SK-N-MC (cell line): Measurements from ENCODE around the gene IL1A.

ENCODE experiments used
- DNase-seq: peaks from one replicate; pipeline ENCODE4 v3.0.0-alpha.2; 2011; ENCODE audit warnings: low read depth, low spot score
- H3K27ac ChIP-seq: fragments of 200-600 bp; sonication (generic); 2 replicates; pipeline ENCODE4 v1.5.1; 2016; ENCODE audit warnings: mixed run types
- H3K36me3 ChIP-seq: fragments of 200-600 bp; sonication (generic); 2 replicates; pipeline ENCODE4 v1.6.1; 2017; ENCODE audit warnings: antibody characterized with exemption, low read length, mixed read lengths; ENCODE audit not compliant: insufficient read depth
- H3K4me3 ChIP-seq: fragments of 200-600 bp; sonication (generic); 2 replicates; pipeline ENCODE4 v1.5.1; 2016
- H3K9ac ChIP-seq: fragments of 200-600 bp; sonication (generic); 2 replicates; pipeline ENCODE4 v1.8.0; 2017; ENCODE audit warnings: mixed run types, mixed read lengths; ENCODE audit not compliant: insufficient read length
- H3K9me3 ChIP-seq: fragments of 200-600 bp; sonication (generic); 2 replicates; pipeline ENCODE4 v1.6.1; 2017; ENCODE audit warnings: low read depth, mild to moderate bottlenecking, antibody characterized with exemption, low read length, moderate library complexity, mixed read lengths
- EZH2 ChIP-seq: fragments of 200-600 bp; sonication (generic); IDR thresholded peaks from one replicate; pipeline ENCODE4 v1.6.1; 2017; ENCODE audit warnings: antibody characterized with exemption
- FOXP2 ChIP-seq: optimal IDR thresholded peaks from 2 replicates; pipeline ENCODE3; 2011; ENCODE audit warnings: mild to moderate bottlenecking, moderate library complexity; ENCODE audit not compliant: insufficient read depth; ENCODE audit errors: extremely low read length, control extremely low read depth
- POLR2AphosphoS5 ChIP-seq: IDR thresholded peaks from 2 replicates; pipeline ENCODE4 v1.6.1; 2012; ENCODE audit warnings: mild to moderate bottlenecking, low read depth, low read length, borderline replicate concordance

Gene IL1A

GRCh38 chr2:112755444-112755843 lies 28.8 kb downstream of the IL1A start:
- TF ChIP-seq POLR2AphosphoS5 (no peak), EZH2 (no peak), FOXP2 (no peak)
- no peak overlapping the region for H3K4me3 ChIP-seq
- H3K9ac ChIP-seq = no peak overlapping the region
- peaks cover 90% of the 10 kb centered on the region for H3K36me3 ChIP-seq
- no peaks in the 10 kb centered on the region for H3K9me3 ChIP-seq
- DNase-seq = no peak
- no peak overlapping the region for H3K27ac ChIP-seq

- Histone ChIP-seq H3K27ac (no peak overlapping the region), H3K9ac (no peak overlapping the region), H3K9me3 (no peaks in the 10 kb centered on the region), H3K36me3 (peaks cover 88% of the 10 kb centered on the region), H3K4me3 (no peak overlapping the region)
- no peak for DNase-seq
- no peak for TF ChIP-seq POLR2AphosphoS5
- TF ChIP-seq FOXP2 = no peak
- TF ChIP-seq EZH2 = no peak
Measured at GRCh38 chr2:112754564-112754963, 29.7 kb downstream of the IL1A start.

DNA sequence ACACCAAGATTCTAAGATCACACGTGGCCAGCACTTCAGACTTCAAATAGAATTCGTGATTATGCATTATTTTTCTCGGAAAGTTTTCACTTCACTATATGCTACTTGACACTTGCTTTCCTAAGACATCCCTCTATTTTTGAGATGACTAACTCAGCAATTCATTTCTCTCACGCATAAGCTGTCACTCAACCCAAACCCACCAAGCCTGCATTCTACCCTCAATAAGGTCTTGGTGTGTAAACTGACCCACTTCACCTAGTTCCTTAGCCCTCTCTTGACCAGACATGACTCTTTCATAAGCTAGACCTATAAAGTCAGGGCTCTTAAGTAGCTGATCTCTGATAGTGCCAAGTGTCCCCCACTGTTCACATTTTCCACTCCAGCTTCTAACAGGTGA lies 31.6 kb downstream of the IL1A start:
- no peak for TF ChIP-seq FOXP2
- TF ChIP-seq EZH2 = no peak
- TF ChIP-seq POLR2AphosphoS5 = no peak
- Histone ChIP-seq H3K4me3 (no peak overlapping the region), H3K27ac (no peak overlapping the region), H3K9me3 (no peaks in the 10 kb centered on the region), H3K36me3 (peaks cover 75% of the 10 kb centered on the region), H3K9ac (no peak overlapping the region)
- no peak for DNase-seq

GRCh38 chr2:112751451-112752197 lies 32.7 kb downstream of the IL1A start:
- H3K36me3 ChIP-seq = peaks cover 71% of the 10 kb centered on the region
- H3K4me3 ChIP-seq = no peak overlapping the region
- no peak overlapping the region for H3K27ac ChIP-seq
- DNase-seq = no peak
- H3K9ac ChIP-seq = no peak overlapping the region
- TF ChIP-seq POLR2AphosphoS5 (no peak), FOXP2 (no peak), EZH2 (no peak)
- H3K9me3 ChIP-seq = no peaks in the 10 kb centered on the region

- Histone ChIP-seq H3K9me3 (no peaks in the 10 kb centered on the region), H3K36me3 (peaks cover 68% of the 10 kb centered on the region), H3K4me3 (no peak overlapping the region), H3K9ac (no peak overlapping the region), H3K27ac (no peak overlapping the region)
- no peak for DNase-seq
- TF ChIP-seq FOXP2 = no peak
- TF ChIP-seq POLR2AphosphoS5 = no peak
- TF ChIP-seq EZH2 = no peak
Measured at GRCh38 chr2:112750560-112750843, 33.8 kb downstream of the IL1A start.

GRCh38 chr2:112749755-112750559 lies 34.3 kb downstream of the IL1A start:
- Histone ChIP-seq H3K27ac (no peak overlapping the region), H3K36me3 (peaks cover 65% of the 10 kb centered on the region), H3K4me3 (no peak overlapping the region), H3K9me3 (no peaks in the 10 kb centered on the region), H3K9ac (no peak overlapping the region)
- TF ChIP-seq POLR2AphosphoS5 (no peak), EZH2 (no peak), FOXP2 (no peak)
- DNase-seq = no peak

DNA sequence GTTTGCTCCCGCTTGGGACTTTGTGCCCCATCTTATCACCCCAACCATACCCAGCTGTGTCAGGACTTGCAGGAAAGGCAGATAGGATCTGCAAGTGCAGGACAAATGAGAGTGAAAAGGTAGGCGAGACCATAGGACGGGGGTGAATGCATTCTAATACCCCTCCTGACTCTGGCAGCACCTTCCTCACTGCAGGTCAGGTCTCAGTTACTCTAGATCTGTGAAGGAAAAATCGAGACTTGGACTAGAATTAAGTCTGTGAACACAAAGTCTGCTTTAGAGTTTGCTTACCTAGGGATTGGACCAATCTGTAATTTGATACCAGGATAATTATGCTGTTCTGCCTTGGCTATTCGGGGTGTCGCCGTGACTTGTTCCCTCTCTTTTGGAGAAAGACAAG lies 43.8 kb downstream of the IL1A start:
- H3K36me3 ChIP-seq = peaks cover 61% of the 10 kb centered on the region
- H3K9me3 ChIP-seq = no peaks in the 10 kb centered on the region
- TF ChIP-seq EZH2 (no peak), FOXP2 (no peak), POLR2AphosphoS5 (no peak)
- H3K9ac ChIP-seq = no peak overlapping the region
- H3K4me3 ChIP-seq = no peak overlapping the region
- no peak for DNase-seq
- H3K27ac ChIP-seq = no peak overlapping the region

- H3K36me3 ChIP-seq = peaks cover 43% of the 10 kb centered on the region
- no peak overlapping the region for H3K27ac ChIP-seq
- H3K9me3 ChIP-seq = no peaks in the 10 kb centered on the region
- TF ChIP-seq POLR2AphosphoS5 = no peak
- TF ChIP-seq EZH2 = no peak
- TF ChIP-seq FOXP2 = no peak
- no peak overlapping the region for H3K9ac ChIP-seq
- no peak for DNase-seq
- H3K4me3 ChIP-seq = no peak overlapping the region
Measured at GRCh38 chr2:112737542-112738232, 46.6 kb downstream of the IL1A start.
